HS-27A (cell line): ENCODE data around the gene DCC.

Experiments
- DNase-seq: peaks from one replicate; pipeline ENCODE4 v3.0.0-alpha.2; 2012; ENCODE audit warnings: low read depth, missing footprints

DCC gene

GRCh38 chr18:52499644-52500043 lies 159.6 kb downstream of the DCC start:
- no peak for DNase-seq

DNA sequence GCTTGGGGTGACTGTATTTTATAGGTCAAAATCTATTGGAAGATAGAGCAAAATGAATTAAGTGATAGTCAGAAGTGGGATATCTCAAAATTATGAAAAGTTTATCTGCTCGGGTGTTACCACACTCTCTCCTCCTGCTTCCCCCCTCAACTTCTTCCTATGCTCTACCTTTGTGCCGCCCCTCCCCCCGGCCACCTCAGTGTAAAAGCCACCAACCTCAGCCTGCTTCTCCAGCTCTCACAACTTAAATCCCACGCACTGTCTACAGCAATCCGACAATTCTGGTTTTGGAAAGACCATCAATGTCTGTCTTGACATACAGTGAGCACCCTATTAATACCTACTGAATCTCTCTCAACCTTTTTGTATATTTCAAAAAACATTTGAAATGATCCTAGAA lies 164.6 kb downstream of the DCC start:
- DNase-seq = no peak

DNA sequence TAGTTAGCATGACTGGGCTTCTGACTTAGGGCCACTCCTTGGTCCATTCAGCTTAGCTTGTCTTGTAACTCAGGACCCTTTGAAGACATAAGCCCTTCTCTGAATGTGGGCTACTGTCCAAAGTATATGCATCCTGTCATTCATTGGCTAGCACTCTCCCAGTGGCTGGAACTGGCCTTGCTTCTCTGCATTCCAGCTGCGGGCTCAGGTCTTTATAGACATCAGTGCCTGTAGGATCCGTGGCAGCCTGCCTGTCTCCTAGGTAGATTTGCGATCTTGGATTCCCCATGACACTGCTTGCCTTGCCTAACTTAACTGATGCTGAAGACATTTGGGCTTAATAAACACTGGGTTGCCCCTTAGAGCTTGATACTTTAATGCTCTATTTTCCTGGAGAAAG lies 170.1 kb downstream of the DCC start:
- no peak for DNase-seq

DNA sequence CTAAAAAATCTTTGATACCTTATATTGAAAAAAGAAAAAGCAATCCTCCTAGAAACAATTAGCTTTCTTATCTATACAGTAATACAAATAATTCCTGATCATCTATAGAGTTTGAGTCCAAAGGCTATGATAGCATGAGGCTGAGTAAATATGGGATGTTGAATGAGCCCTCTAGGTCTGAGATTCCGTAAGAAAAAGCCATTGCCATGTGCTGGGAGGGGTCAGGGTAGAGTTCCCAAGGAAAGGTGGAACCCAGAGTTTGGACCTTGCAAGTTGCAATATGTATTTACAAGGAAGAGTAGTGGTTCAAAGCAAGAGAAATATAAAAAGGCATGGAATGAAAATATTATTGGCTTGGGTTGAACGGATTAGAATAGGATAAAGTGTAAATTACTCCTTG lies 178.1 kb downstream of the DCC start:
- DNase-seq = no peak

DNA sequence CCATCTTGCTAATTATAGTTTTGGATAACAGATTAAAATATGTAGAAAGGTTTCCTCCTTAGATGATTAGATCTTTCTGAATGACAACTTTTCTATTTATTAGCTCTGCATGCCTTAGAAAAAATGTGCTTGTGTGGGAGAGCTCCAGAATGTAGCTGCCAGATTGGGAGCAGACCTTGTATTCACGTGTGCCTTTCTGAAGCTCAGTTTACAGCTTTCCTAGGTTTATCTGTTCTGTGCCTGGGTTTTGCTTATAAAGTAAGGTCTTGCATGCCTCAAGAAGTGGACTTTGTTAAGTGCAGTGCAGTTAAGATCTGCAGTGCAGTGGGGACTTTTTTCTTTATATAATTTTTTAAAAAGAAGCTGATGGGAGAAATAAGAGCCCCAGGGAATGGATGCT lies 179.0 kb downstream of the DCC start:
- no peak for DNase-seq

DNA sequence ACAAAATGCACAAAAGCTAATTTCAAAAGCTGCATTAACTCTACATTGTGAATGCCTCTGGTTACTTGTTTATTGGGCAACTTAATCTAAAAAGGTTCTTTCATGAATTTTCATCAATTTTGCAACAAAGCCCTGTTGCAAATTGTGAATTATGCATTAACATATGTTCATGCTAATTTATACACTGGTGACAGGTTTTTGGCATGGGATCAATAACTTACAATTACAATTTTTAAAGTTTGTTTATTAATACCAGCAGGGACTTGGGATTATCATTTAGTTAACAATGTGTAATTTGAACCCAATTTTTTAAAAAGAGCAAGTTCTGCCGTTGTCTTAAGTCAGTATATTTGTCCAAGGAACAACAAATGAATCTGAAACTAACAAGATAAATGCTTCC lies 183.6 kb downstream of the DCC start:
- DNase-seq = no peak

DNA sequence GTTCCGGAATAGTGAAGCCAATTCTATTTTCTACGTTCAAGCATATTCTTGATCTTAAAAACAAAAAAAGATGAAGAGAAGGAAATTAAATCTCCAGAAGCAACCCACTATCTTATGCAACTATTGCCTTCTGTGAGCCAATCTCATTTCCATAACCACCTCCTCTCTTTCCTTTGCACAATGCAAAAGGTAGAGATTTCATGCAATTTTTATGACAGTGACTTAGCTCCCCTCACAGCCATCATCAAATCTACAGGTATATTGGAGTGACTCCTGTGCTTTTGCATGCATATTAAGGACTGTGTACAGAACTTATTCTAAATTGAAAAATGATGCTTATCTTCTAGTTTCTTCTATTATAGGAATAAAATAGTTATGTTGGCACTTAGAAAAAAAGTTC lies 191.8 kb downstream of the DCC start:
- no peak for DNase-seq

- no peak for DNase-seq
These were observed 196.0 kb downstream of the DCC start for GRCh38 chr18:52536039-52536438.

DNA sequence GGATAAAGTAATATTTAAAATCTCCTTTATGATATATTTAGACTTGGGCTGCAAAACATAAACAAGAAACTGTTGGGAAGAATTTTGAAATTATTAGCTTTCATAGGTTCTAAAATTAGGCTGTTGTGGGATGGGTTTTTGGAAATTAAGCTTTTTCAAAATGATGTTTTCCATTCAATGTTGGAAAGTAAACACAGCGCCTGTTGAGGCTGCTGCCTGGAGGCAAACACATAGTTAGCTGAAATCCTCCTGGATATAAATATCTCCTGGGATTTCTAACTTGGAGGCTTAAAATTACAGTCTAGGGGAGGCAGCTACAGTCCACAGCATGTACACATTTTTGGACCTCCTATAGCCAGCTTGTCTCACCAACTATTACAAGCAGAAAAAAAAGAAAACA lies 197.3 kb downstream of the DCC start:
- DNase-seq = no peak

DNA sequence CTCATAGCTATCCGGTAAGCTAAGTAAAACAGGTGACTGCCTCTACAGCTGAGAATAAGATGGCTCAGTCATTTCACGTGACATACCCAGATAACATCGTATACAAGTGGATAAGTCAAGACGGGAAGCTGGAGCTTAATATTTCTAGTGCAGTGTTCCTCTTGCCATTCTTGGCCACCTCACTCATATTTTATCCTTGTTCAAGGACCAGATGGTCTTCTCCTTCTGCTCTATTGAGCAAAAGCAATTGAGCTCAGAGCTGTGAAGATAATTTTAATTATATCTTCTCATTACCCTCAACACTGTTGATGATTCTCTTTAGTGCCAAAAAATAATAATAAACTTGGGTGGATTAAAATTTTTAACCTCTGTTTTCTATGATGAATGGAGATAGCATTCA lies 201.1 kb downstream of the DCC start:
- DNase-seq = no peak

GRCh38 chr18:52544086-52544485 lies 204.1 kb downstream of the DCC start:
- DNase-seq = no peak

- DNase-seq = no peak
These were observed 206.8 kb downstream of the DCC start for GRCh38 chr18:52546686-52547346.

DNA sequence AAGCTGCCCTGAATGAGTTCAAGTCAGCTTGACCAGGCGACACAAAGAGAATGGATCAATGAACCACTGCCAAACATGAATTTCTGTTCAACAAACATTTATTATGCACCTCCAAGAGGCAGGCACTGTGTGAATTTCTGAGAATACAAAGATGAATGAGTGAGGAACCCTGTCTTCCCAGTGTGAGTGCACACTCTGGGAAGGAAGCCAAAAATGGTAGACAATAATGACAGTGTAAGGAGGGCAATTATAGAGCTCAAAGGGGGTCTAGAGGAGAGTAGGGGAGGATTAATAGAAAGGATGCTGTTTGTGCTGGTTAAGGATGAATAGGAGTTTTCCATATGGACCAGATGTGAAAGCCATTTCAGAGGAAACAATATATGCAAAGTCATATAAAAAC lies 213.4 kb downstream of the DCC start:
- DNase-seq = no peak

GRCh38 chr18:52554180-52554579 lies 214.2 kb downstream of the DCC start:
- DNase-seq = no peak

- no peak for DNase-seq
These were observed 227.4 kb downstream of the DCC start for GRCh38 chr18:52567360-52567759.

- DNase-seq = no peak
These were observed 229.5 kb downstream of the DCC start for GRCh38 chr18:52569492-52569891.

DNA sequence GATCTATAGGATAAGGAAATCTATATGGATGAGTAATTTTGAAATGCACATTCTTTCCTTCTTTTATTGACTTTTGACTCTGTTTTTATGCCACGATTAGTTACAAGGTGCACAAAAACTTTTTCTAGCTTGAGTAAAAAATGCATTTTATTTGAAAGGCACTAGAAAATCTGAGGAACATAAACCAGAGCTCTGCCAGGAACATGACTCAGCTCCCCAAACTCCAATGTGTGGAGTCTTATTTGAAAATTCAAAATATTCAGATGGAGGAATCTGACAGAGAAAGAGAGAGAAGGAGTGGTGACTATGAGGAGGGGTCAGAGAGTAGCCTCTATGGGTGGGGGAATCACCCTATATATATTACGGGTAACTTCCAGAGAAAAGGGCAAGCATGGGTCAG lies 231.0 kb downstream of the DCC start:
- no peak for DNase-seq

- no peak for DNase-seq
These were observed 232.3 kb downstream of the DCC start for GRCh38 chr18:52572036-52573000.

- no peak for DNase-seq
These were observed 237.8 kb downstream of the DCC start for GRCh38 chr18:52577795-52578194.

DNA sequence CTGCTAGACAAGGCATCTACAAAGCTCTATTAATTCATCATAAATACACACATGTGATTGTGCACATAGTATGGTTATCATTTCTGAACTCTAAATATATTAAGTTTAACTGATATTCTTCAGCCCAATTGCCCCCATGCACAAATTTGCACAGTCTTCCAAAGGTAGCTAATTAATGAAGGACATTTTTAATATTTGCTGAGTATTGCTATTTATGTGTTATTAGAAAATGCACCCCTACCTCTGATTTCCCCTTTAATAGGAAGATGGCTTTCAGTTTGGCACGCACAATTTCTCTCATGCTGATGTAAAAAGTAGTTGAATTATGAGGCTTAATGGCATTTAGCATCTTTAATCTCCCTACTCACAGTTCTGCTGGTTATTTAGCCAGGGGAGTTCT lies 242.1 kb downstream of the DCC start:
- DNase-seq = no peak

- no peak for DNase-seq
These were observed 242.5 kb downstream of the DCC start for GRCh38 chr18:52582516-52582915.

- DNase-seq = no peak
These were observed 248.9 kb downstream of the DCC start for GRCh38 chr18:52588931-52589330.

DNA sequence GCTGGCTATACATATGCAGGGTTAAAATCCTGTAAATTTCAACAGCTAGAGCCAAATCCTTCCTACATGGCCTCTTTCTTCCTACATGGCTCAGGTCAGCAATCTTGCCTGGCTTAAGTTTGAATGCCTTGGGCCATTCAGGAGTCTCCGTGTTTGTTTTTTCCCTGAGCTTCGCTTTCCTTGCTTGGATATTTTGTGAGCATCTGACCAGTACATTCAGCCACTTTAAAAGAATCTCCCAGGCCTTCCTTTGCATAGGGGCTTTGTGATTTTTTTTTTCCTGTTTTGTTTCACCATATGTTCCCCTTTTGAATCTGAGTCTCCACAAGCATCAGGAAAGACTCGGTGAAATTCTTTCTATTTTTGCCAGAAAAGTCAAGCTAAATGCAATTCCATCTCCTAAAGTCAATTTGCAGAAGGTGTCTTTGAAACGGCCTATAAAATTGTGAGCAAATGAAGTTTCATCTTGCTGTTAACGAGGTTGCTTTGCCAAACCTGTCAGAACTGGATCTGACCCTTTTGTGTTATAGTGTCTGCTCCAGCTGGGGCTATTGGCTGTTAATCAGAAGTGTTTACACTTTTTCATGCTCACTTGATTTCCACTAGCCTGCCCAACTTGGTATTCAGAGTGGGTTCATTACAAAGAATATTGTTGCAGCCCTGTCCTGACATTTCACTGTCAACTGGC lies 256.9 kb downstream of the DCC start:
- no peak for DNase-seq
